ENCODE data around the gene ACADVL.

DNA sequence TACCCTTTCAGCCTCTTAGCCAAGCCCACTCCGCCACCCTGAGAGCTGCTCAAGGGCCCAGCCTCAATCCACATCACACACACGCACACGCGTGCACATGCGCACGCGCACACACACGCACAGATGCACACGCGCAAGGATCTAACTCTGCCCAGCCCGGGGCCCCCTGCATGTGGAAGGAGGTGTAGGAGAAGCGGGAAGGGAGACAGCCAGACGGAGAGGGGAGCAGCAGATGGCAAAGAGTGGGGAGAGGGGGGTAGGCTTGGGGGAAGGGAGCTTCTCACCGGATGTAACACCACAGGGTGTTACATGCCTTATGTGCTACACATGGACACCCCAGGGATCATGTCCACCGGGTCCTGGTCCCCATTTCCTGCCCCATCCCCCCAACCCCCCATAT, 15.4 kb upstream of the ACADVL start:
- TF ChIP-seq YY1 (IDR thresholded peaks at IDR 0.05; ENCODE audit: insufficient read depth, insufficient read length) (no peak), ZNF274 (IDR thresholded peaks at IDR 0.05; ENCODE audit: low read depth, low read length) (no peak)

Data from NT2/D1 (cell line).